ENCODE data around the gene ACAN. TPM values are rescaled to one million over a fixed set of nuclear protein-coding genes. Genes with fewer than 3 reads are reported as not detected.

Gene ACAN
- total and polyA plus RNA-seq, 9 of the 15 experiments (the other 6 are each of a cell fraction or from before 2014, with no cell fraction given) = not detected

GRCh38 chr15:88797663-88798339, 5.4 kb upstream of the ACAN start:
- ChIA-PET POLR2A (no interaction called here), CTCF (ENCODE audit: low intra/inter-chr PET ratio) (no interaction called here)

DNA sequence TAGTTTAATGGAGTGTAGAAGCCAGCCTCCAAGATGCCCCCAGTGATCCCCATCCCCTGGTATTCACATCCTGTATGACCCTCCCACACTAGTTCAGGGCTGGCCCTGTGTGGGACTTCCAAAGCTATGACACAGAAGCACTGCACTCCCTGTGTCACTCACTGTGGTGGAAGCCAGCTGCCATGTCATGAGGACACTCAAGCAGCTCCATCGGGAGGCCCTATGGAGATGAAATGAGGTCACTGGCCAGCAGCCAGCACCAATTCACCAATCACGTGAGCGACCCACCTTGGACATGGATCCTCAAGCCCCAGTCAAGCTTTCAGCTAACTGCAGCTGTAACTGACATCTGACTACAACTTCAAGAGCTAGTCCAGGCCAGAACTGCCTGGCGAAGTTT, 3.9 kb upstream of the ACAN start:
- Histone ChIP-seq H3K27ac (ENCODE audit: extremely low read depth, low read depth, low read length) (no peak overlapping the region), H3K79me2 (ENCODE audit: control insufficient read depth, insufficient read depth, low read length) (no peaks in the 10 kb centered on the region), H3K9ac (ENCODE audit: insufficient read depth in 1 of 2, low read depth in 2 of 2, low read length in 2 of 2) (no peak overlapping the region), H3K4me2 (ENCODE audit: insufficient read depth, low read length) (no peak overlapping the region), H2AFZ (ENCODE audit: low read depth, low read length) (no peak overlapping the region), H3K27me3 (ENCODE audit: control insufficient read depth in 2 of 2, insufficient read depth in 2 of 2, low read length in 2 of 2) (peaks cover 45 to 78% of the 10 kb centered on the region in 2 experiments), H3K36me3 (ENCODE audit: control insufficient read depth, insufficient read depth, low read length) (no peaks in the 10 kb centered on the region), H3K9me3 (replicated peaks; ENCODE audit: control insufficient read depth, insufficient read depth, low read depth, low read length) (no peaks in the 10 kb centered on the region), H3K4me3 (no peak overlapping the region), H3K9me1 (ENCODE audit: control insufficient read depth, insufficient read depth, low read length) (no peaks in the 10 kb centered on the region), H3K4me1 (replicated peaks in 1 of 2; ENCODE audit: control insufficient read depth in 2 of 2, insufficient read depth in 2 of 2, low read length in 2 of 2) (peaks cover 0 to 9% of the 10 kb centered on the region in 2 experiments; a peak in 2 of 5 replicates), H4K20me1 (replicated peaks; ENCODE audit: control insufficient read depth, insufficient read depth, low read length) (no peaks in the 10 kb centered on the region)
- DNase-seq (ENCODE audit: extremely low read depth in 1 of 4, low spot score in 3 of 4) (no peak), FAIRE-seq (no peak), ATAC-seq (no peak)
- ChIA-PET CTCF (ENCODE audit: low intra/inter-chr PET ratio) (no interaction called here), POLR2A (interaction anchor here (0.6 to 1.7 kb wide), 3 partner anchors 9 to 82 kb away, joined by 3 to 5 read pairs (median 3); no protein-coding TSS in a partner anchor)
- WGBS (ENCODE audit: insufficient coverage, low coverage, missing lambda C conversion rate) = 0% methylated on average over 4 of the region's 4 CpGs
- intact Hi-C loops (cut with micrococcal nuclease) = no loop called here
- in situ Hi-C loops (cut with MboI) = no loop called here
- BruUV-seq (replicated peaks) = no TSS peak
- TF ChIP-seq SMARCA4 (IDR thresholded peaks at IDR 0.05) (no peak), MBD1 (CRISPR knock-in tag; IDR thresholded peaks at IDR 0.05) (no peak), ASH1L (IDR thresholded peaks at IDR 0.05; ENCODE audit: borderline replicate concordance, low read depth, partially characterized antibody) (no peak), SMAD1 (IDR thresholded peaks at IDR 0.05; ENCODE audit: low read depth, low read length, partially characterized antibody) (no peak)
- TF ChIP-seq, protein P1, sequence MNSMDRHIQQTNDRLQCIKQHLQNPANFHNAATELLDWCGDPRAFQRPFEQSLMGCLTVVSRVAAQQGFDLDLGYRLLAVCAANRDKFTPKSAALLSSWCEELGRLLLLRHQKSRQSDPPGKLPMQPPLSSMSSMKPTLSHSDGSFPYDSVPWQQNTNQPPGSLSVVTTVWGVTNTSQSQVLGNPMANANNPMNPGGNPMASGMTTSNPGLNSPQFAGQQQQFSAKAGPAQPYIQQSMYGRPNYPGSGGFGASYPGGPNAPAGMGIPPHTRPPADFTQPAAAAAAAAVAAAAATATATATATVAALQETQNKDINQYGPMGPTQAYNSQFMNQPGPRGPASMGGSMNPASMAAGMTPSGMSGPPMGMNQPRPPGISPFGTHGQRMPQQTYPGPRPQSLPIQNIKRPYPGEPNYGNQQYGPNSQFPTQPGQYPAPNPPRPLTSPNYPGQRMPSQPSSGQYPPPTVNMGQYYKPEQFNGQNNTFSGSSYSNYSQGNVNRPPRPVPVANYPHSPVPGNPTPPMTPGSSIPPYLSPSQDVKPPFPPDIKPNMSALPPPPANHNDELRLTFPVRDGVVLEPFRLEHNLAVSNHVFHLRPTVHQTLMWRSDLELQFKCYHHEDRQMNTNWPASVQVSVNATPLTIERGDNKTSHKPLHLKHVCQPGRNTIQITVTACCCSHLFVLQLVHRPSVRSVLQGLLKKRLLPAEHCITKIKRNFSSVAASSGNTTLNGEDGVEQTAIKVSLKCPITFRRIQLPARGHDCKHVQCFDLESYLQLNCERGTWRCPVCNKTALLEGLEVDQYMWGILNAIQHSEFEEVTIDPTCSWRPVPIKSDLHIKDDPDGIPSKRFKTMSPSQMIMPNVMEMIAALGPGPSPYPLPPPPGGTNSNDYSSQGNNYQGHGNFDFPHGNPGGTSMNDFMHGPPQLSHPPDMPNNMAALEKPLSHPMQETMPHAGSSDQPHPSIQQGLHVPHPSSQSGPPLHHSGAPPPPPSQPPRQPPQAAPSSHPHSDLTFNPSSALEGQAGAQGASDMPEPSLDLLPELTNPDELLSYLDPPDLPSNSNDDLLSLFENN (IDR thresholded peaks at IDR 0.05; ENCODE audit: low read depth in 2 of 2, low read length in 2 of 2) = no peak

More at GRCh38 chr15:88797663-88798339, 5.4 kb upstream of the ACAN start:
- Histone ChIP-seq H2AFZ (ENCODE audit: low read depth, low read length) (no peak overlapping the region), H3K9me1 (ENCODE audit: control insufficient read depth, insufficient read depth, low read length) (no peaks in the 10 kb centered on the region), H3K36me3 (ENCODE audit: control insufficient read depth, insufficient read depth, low read length) (no peaks in the 10 kb centered on the region), H3K4me2 (ENCODE audit: insufficient read depth, low read length) (no peak overlapping the region), H3K4me1 (replicated peaks in 1 of 2; ENCODE audit: control insufficient read depth in 2 of 2, insufficient read depth in 2 of 2, low read length in 2 of 2) (peaks cover 0 to 1% of the 10 kb centered on the region in 2 experiments; a peak in 1 of 5 replicates), H3K79me2 (ENCODE audit: control insufficient read depth, insufficient read depth, low read length) (no peaks in the 10 kb centered on the region), H3K27ac (ENCODE audit: extremely low read depth, low read depth, low read length) (no peak overlapping the region), H3K9me3 (replicated peaks; ENCODE audit: control insufficient read depth, insufficient read depth, low read depth, low read length) (no peaks in the 10 kb centered on the region), H4K20me1 (replicated peaks; ENCODE audit: control insufficient read depth, insufficient read depth, low read length) (no peaks in the 10 kb centered on the region), H3K4me3 (no peak overlapping the region), H3K27me3 (ENCODE audit: control insufficient read depth in 2 of 2, insufficient read depth in 2 of 2, low read length in 2 of 2) (peaks cover 47 to 79% of the 10 kb centered on the region in 2 experiments), H3K9ac (ENCODE audit: insufficient read depth in 1 of 2, low read depth in 2 of 2, low read length in 2 of 2) (no peak overlapping the region)
- TF ChIP-seq MAFG (tag; conservative IDR thresholded peaks at IDR 0.05) = peak; percentile 21; the same call in 1 of the 2 replicates
- TF ChIP-seq FOXK1 (CRISPR knock-in tag; IDR thresholded peaks at IDR 0.05; ENCODE audit: borderline replicate concordance) = no peak
- TF ChIP-seq, protein P2, sequence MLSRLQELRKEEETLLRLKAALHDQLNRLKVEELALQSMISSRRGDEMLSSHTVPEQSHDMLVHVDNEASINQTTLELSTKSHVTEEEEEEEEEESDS (CRISPR knock-in tag; IDR thresholded peaks at IDR 0.05) = no peak
- TF ChIP-seq NFE2 (IDR thresholded peaks at IDR 0.05; ENCODE audit: low read depth) = 0 out of 2 replicates have a peak, but pooled peaks have one; percentile 26
- TF ChIP-seq HSF4 (CRISPR knock-in tag; IDR thresholded peaks at IDR 0.05; ENCODE audit: borderline replicate concordance) = no peak
- peak; percentile 22; the same call in 1 of the 2 replicates for TF ChIP-seq C11orf30 (IDR thresholded peaks at IDR 0.05; ENCODE audit: low read depth)
- TF ChIP-seq ZNF316 (IDR thresholded peaks at IDR 0.05) = peak; percentile 26; the same call in 1 of the 2 replicates
- no peak for TF ChIP-seq MYBL2 (IDR thresholded peaks at IDR 0.05; ENCODE audit: low read depth)
- no peak for TF ChIP-seq MYBL2 (CRISPR knock-in tag; IDR thresholded peaks at IDR 0.05; ENCODE audit: borderline replicate concordance)
- whole genome bisulfite sequencing (ENCODE audit: insufficient coverage, low coverage, missing lambda C conversion rate) = 2% methylated on average over 6 of the region's 7 CpGs
- DNase-seq (ENCODE audit: extremely low read depth in 1 of 4, low spot score in 3 of 4) = no peak
- BruUV-seq (replicated peaks) = no TSS peak
- no peak for ATAC-seq
- in situ Hi-C loops (cut with MboI) (no loop called here), intact Hi-C loops (cut with micrococcal nuclease) (no loop called here)
- no peak for FAIRE-seq

Measured in K562 (cell line).